Body of pancreas (tissue), 4 donors: ENCODE results near the gene CDC5L. TPM values are rescaled to one million over a fixed set of nuclear protein-coding genes. Genes with fewer than 3 reads are reported as not detected.
A peak's percentile ranks its signal among the peaks of the same experiment; 100 is the strongest.

ENCODE experiments used
- ATAC-seq: fragments of 150-250 bp; one replicate; pipeline ENCODE4 v1.9.1; 2016
- DNase-seq, 4 donors: peaks; one replicate each; pipeline ENCODE4 v3.0.0-alpha.2; 2019
- H3K27ac ChIP-seq, 4 donors: fragments of 200-600 bp; sonication (generic); 1 replicate in 3 of 4; 2 replicates in 1 of 4; pipeline versions ENCODE4 v1.5.1 to v1.6.1; 2016 to 2019; ENCODE audit warnings: mild to moderate bottlenecking in 1 of 4, mixed read lengths in 1 of 4, moderate library complexity in 1 of 4
- H3K27me3 ChIP-seq, 2 donors: fragments of 200-600 bp; sonication (generic); one replicate each; pipeline ENCODE4 v1.6.0; 2016; ENCODE audit warnings: mild to moderate bottlenecking in 1 of 2
- H3K36me3 ChIP-seq, 2 donors: fragments of 200-600 bp; sonication (generic); replicated peaks in 1 of 2; 2 replicates each; pipeline ENCODE4 v1.5.1; 2016; ENCODE audit warnings: low read depth in 2 of 2; ENCODE audit not compliant: insufficient read depth in 1 of 2
- H3K4me1 ChIP-seq: fragments of 200-600 bp; sonication (generic); one replicate; pipeline ENCODE4 v1.6.0; 2016
- H3K4me3 ChIP-seq, 2 donors: fragments of 200-600 bp; sonication (generic); 1 replicate in 1 of 2; 2 replicates in 1 of 2; pipeline ENCODE4 v1.5.1; 2016 to 2019
- H3K9me3 ChIP-seq, 3 donors: fragments of 200-600 bp; sonication (generic); 1 replicate in 2 of 3; 2 replicates in 1 of 3; pipeline ENCODE4 v1.5.1; 2016
- CTCF ChIP-seq, 7 experiments: fragments of 450-650 bp in 4 of 7; fragments of 200-600 bp in 3 of 7; sonication (generic) in 3 of 7; IDR thresholded peaks; one replicate each; pipeline ENCODE4 v1.5.1; 2016 to 2019; ENCODE audit warnings: antibody characterized with exemption in 7 of 7
- POLR2A ChIP-seq, 3 donors: fragments of 450-650 bp; IDR thresholded peaks; one replicate each; pipeline ENCODE4 v1.6.1; 2016; ENCODE audit warnings: antibody characterized with exemption in 3 of 3, mild to moderate bottlenecking in 2 of 3
- WGBS, 2 donors: methylation state at CpG; one replicate each; pipeline ENCODE4 v1.1.5; 2017; 5-methylcytosine and 5-hydroxymethylcytosine counted together
- intact Hi-C: fragments of 100-400 bp; cut with DNase I; formaldehyde crosslinking; loops from one replicate; pipeline ENCODE4 v1.15.1; 2023
- total RNA-seq, 2 donors: library from RNA; depleted of rRNA; stranded (reverse); fragments of >200 nt; gene quantifications; one replicate each; pipeline ENCODE4 v1.1.0, GENCODE V29; 2016

Gene CDC5L
- total RNA-seq, 2 donors from 2014 or later: 10.2 to 11.2 TPM

- ATAC-seq (no peak), DNase-seq (no peak)
- TF ChIP-seq CTCF (IDR thresholded peaks at IDR 0.05): no peak
- no peak for TF ChIP-seq POLR2A (IDR thresholded peaks at IDR 0.05)
- H3K9me3 ChIP-seq: no peaks in the 10 kb centered on the region
- H3K4me3 ChIP-seq: no peak overlapping the region
- H3K36me3 ChIP-seq: no peaks in the 10 kb centered on the region
- intact Hi-C loops: no loop called here
- H3K27ac ChIP-seq: no peak overlapping the region
- H3K27me3 ChIP-seq: no peaks in the 10 kb centered on the region
- no peaks in the 10 kb centered on the region for H3K4me1 ChIP-seq
These were observed 51.3 kb downstream of the CDC5L start for GRCh38 chr6:44438827-44439226.

- TF ChIP-seq POLR2A (IDR thresholded peaks at IDR 0.05): no peak
- TF ChIP-seq CTCF (IDR thresholded peaks at IDR 0.05): no peak
- ATAC-seq (no peak), DNase-seq (no peak)
- H3K9me3 ChIP-seq: no peaks in the 10 kb centered on the region
- peaks cover 1% of the 10 kb centered on the region for H3K4me1 ChIP-seq
- H3K36me3 ChIP-seq: no peaks in the 10 kb centered on the region
- H3K27ac ChIP-seq: no peak overlapping the region
- no peaks in the 10 kb centered on the region for H3K27me3 ChIP-seq
- H3K4me3 ChIP-seq: no peak overlapping the region
- 85 to 90% methylated on average over 6 of the region's 6 CpGs for WGBS, 2 donors
- intact Hi-C loops: no loop called here
These were observed 52.0 kb downstream of the CDC5L start for GRCh38 chr6:44439270-44440045.

GRCh38 chr6:44441091-44441855 is 53.8 kb downstream of the CDC5L start:
- ATAC-seq (no peak), DNase-seq (no peak)
- no peak overlapping the region for H3K4me3 ChIP-seq
- WGBS, 2 donors: 93% methylated on average over 5 of the region's 5 CpGs
- no peaks in the 10 kb centered on the region for H3K27me3 ChIP-seq
- intact Hi-C loops: no loop called here
- no peak overlapping the region for H3K27ac ChIP-seq
- no peak for TF ChIP-seq CTCF (IDR thresholded peaks at IDR 0.05)
- TF ChIP-seq POLR2A (IDR thresholded peaks at IDR 0.05): no peak
- H3K36me3 ChIP-seq: no peaks in the 10 kb centered on the region
- peaks cover 17% of the 10 kb centered on the region for H3K4me1 ChIP-seq
- H3K9me3 ChIP-seq: no peaks in the 10 kb centered on the region

- Histone ChIP-seq H3K4me3 (no peak overlapping the region), H3K27me3 (no peaks in the 10 kb centered on the region), H3K4me1 (peaks cover 25% of the 10 kb centered on the region), H3K9me3 (no peaks in the 10 kb centered on the region), H3K27ac (no peak overlapping the region), H3K36me3 (no peaks in the 10 kb centered on the region)
- no peak for ATAC-seq
- TF ChIP-seq POLR2A (IDR thresholded peaks at IDR 0.05) (no peak), CTCF (IDR thresholded peaks at IDR 0.05) (peak in 1 of 7 experiments; percentile 5)
- 93 to 96% methylated on average over 1 of the region's 1 CpG for WGBS, 2 donors
- DNase-seq: no peak
- intact Hi-C loops: no loop called here
These were observed 54.7 kb downstream of the CDC5L start for GRCh38 chr6:44442236-44442635.
